Calu3 (cell line): ENCODE data around the gene PRKCG. TPM values are rescaled to one million over a fixed set of nuclear protein-coding genes. Genes with fewer than 3 reads are reported as not detected.
A peak's percentile ranks its signal among the peaks of the same experiment; 100 is the strongest.

Experiments used
- BruUV-seq: library from RNA; stranded (reverse); fragments of 400-500 nt; replicated peaks from 2 replicates; lab custom pipeline; 2021; lab: Mats Ljungman, UMichigan
- CTCF ChIA-PET: fragments of 300-600 bp; sonication (Branson Sonifier 250); formaldehyde crosslinking; loops from one replicate; lab custom pipeline; 2022; ENCODE audit warnings: antibody characterized with exemption; lab: Charles Lee
- DNase-seq: peaks from one replicate; pipeline ENCODE4 v3.0.0; 2022
- H3K27ac Mint-ChIP-seq: one replicate; pipeline ENCODE4 v1.8.0; 2022; ENCODE audit warnings: mixed read lengths; ENCODE audit not compliant: unreplicated experiment
- H3K27me3 Mint-ChIP-seq: one replicate; pipeline ENCODE4 v1.8.0; 2022; ENCODE audit warnings: mixed read lengths; ENCODE audit not compliant: unreplicated experiment
- H3K36me3 Mint-ChIP-seq: one replicate; pipeline ENCODE4 v1.8.0; 2022; ENCODE audit warnings: mild to moderate bottlenecking, moderate library complexity, mixed read lengths; ENCODE audit not compliant: insufficient read depth, unreplicated experiment
- H3K4me1 Mint-ChIP-seq: one replicate; pipeline ENCODE4 v1.8.0; 2022; ENCODE audit warnings: mild to moderate bottlenecking, low read depth, mixed read lengths; ENCODE audit not compliant: unreplicated experiment
- H3K4me3 Mint-ChIP-seq: one replicate; pipeline ENCODE4 v1.8.0; 2022; ENCODE audit warnings: mild to moderate bottlenecking, low read depth, moderate library complexity, mixed read lengths; ENCODE audit not compliant: unreplicated experiment
- H3K9me3 Mint-ChIP-seq: one replicate; pipeline ENCODE4 v1.8.0; 2022; ENCODE audit warnings: low read depth, mixed read lengths; ENCODE audit not compliant: unreplicated experiment
- CTCF ChIP-seq: fragments of 200-600 bp; IDR thresholded peaks from one replicate; pipeline ENCODE4 v1.8.0; 2022; ENCODE audit warnings: antibody characterized with exemption; ENCODE audit not compliant: unreplicated experiment
- intact Hi-C: fragments of 100-400 bp; cut with micrococcal nuclease; formaldehyde crosslinking; loops from one replicate; pipeline ENCODE4 v1.10.0; 2022; ENCODE audit not compliant: unreplicated experiment
- total RNA-seq: library from RNA; stranded (reverse); gene quantifications from 2 replicates; pipeline ENCODE4 v1.2.3, GENCODE V29; 2022

The PRKCG gene
- total RNA-seq, 1 experiment from 2014 or later, result 59.6 TPM

GRCh38 chr19:53878776-53879139, 3.2 kb upstream of the PRKCG start:
- H3K36me3 Mint-ChIP-seq, result peaks cover 44% of the 10 kb centered on the region
- H3K27ac Mint-ChIP-seq, result no peak overlapping the region
- BruUV-seq, result no TSS peak
- H3K4me1 Mint-ChIP-seq, result peaks cover 31% of the 10 kb centered on the region
- H3K4me3 Mint-ChIP-seq, result no peak overlapping the region
- H3K9me3 Mint-ChIP-seq, result no peaks in the 10 kb centered on the region
- CTCF ChIA-PET, result interaction anchor here (0.6 to 1.2 kb wide), 3 partner anchors 102 to 298 kb away, joined by 3 to 5 read pairs (median 4); no protein-coding TSS in a partner anchor
- no peak for TF ChIP-seq CTCF
- H3K27me3 Mint-ChIP-seq, result no peaks in the 10 kb centered on the region
- intact Hi-C loops, result loop anchor here (1.0 kb wide), 1 partner anchor 36 kb away; no protein-coding TSS in a partner anchor
- no peak for DNase-seq

GRCh38 chr19:53879140-53880081, 2.6 kb upstream of the PRKCG start:
- no peaks in the 10 kb centered on the region for H3K9me3 Mint-ChIP-seq
- TF ChIP-seq CTCF, result no peak

GRCh38 chr19:53880711-53881481, 1.1 kb upstream of the PRKCG start:
- H3K36me3 Mint-ChIP-seq, result peaks cover 39% of the 10 kb centered on the region
- BruUV-seq, result no TSS peak
- H3K27me3 Mint-ChIP-seq, result no peaks in the 10 kb centered on the region
- peaks cover 26% of the 10 kb centered on the region for H3K4me1 Mint-ChIP-seq
- no peak for TF ChIP-seq CTCF
- intact Hi-C loops, result no loop called here
- H3K27ac Mint-ChIP-seq, result no peak overlapping the region
- H3K9me3 Mint-ChIP-seq, result no peaks in the 10 kb centered on the region
- no peak overlapping the region for H3K4me3 Mint-ChIP-seq
- no peak for DNase-seq
- CTCF ChIA-PET, result interaction anchor here (1.2 to 2.5 kb wide), 5 partner anchors 9 to 149 kb away, joined by 3 to 29 read pairs (median 10); partner anchors contain the start of gene MYADM

More at GRCh38 chr19:53879140-53880081, 2.6 kb upstream of the PRKCG start:
- no peak overlapping the region for H3K27ac Mint-ChIP-seq
- BruUV-seq, result no TSS peak
- DNase-seq, result peak; percentile 99
- CTCF ChIA-PET, result interaction anchor here (0.6 to 1.2 kb wide), 4 partner anchors 18 to 297 kb away, joined by 3 to 5 read pairs (median 4); no protein-coding TSS in a partner anchor
- peaks cover 44% of the 10 kb centered on the region for H3K36me3 Mint-ChIP-seq
- H3K4me3 Mint-ChIP-seq, result no peak overlapping the region
- no peaks in the 10 kb centered on the region for H3K27me3 Mint-ChIP-seq
- peaks cover 31% of the 10 kb centered on the region for H3K4me1 Mint-ChIP-seq
- intact Hi-C loops, result loop anchor here (1.0 kb wide), 1 partner anchor 37 kb away; no protein-coding TSS in a partner anchor

- intact Hi-C loops, result no loop called here
- peaks cover 15% of the 10 kb centered on the region for H3K4me1 Mint-ChIP-seq
- H3K27ac Mint-ChIP-seq, result no peak overlapping the region
- no peaks in the 10 kb centered on the region for H3K27me3 Mint-ChIP-seq
- no peak overlapping the region for H3K4me3 Mint-ChIP-seq
- DNase-seq, result no peak
- H3K36me3 Mint-ChIP-seq, result peaks cover 33% of the 10 kb centered on the region
- BruUV-seq, result no TSS peak
- TF ChIP-seq CTCF, result no peak
- CTCF ChIA-PET, result interaction anchor here (0.6 to 2.5 kb wide), 14 partner anchors 10 to 687 kb away, joined by 3 to 29 read pairs (median 3); partner anchors contain the start of genes CNOT3 and MYADM
- no peaks in the 10 kb centered on the region for H3K9me3 Mint-ChIP-seq
Measured at GRCh38 chr19:53882391-53883050, 524 bp downstream of the PRKCG start.
